Thyroid gland (tissue), 4 donors: Measurements from ENCODE around the gene DKK3.

Source experiments
- POLR2A ChIP-seq, 2 donors: fragments of 450-650 bp; IDR thresholded peaks; one replicate each; pipeline ENCODE4 v1.6.1; 2017; ENCODE audit warnings: antibody characterized with exemption in 2 of 2, mild to moderate bottlenecking in 2 of 2, moderate library complexity in 1 of 2
- TF ChIP-seq, protein P1 (sequence below), 6 experiments: fragments of 200-600 bp in 3 of 6; fragments of 450-650 bp in 3 of 6; sonication (generic) in 3 of 6; IDR thresholded peaks; one replicate each; pipeline ENCODE4 v1.5.1; 2016 to 2019; ENCODE audit warnings: antibody characterized with exemption in 6 of 6, mild to moderate bottlenecking in 2 of 6, inconsistent platforms in 1 of 6, moderate library complexity in 1 of 6

DNA sequence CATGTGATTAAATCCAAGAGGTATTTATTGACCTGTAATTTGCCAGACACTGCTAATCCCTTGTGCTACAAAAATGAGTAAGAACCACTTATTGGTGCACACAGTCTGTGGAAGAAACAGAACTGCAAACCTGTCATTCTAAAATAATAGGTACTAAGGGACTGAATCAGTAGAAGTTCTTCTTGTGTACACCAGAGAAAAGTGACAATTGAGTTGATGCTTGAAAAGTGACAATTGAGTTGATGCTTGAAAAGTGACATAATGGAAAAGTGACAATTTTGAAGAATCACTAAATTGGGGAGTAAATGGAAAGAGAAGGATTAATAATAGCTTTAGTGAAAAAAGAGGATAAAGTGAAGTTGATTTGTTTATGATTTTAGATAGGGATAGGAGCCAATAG, 56.4 kb downstream of the DKK3 start:
- TF ChIP-seq POLR2A (IDR thresholded peaks at IDR 0.05) = no peak
- TF ChIP-seq, protein P1, sequence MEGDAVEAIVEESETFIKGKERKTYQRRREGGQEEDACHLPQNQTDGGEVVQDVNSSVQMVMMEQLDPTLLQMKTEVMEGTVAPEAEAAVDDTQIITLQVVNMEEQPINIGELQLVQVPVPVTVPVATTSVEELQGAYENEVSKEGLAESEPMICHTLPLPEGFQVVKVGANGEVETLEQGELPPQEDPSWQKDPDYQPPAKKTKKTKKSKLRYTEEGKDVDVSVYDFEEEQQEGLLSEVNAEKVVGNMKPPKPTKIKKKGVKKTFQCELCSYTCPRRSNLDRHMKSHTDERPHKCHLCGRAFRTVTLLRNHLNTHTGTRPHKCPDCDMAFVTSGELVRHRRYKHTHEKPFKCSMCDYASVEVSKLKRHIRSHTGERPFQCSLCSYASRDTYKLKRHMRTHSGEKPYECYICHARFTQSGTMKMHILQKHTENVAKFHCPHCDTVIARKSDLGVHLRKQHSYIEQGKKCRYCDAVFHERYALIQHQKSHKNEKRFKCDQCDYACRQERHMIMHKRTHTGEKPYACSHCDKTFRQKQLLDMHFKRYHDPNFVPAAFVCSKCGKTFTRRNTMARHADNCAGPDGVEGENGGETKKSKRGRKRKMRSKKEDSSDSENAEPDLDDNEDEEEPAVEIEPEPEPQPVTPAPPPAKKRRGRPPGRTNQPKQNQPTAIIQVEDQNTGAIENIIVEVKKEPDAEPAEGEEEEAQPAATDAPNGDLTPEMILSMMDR (IDR thresholded peaks at IDR 0.05) = no peak
